Muscle layer of duodenum (tissue), 2 donors: ENCODE measurements around the gene GRM7.

Experiments
- H3K27ac ChIP-seq: one replicate; pipeline ENCODE4 v1.7.0; 2013; ENCODE audit warnings: mild to moderate bottlenecking, low read length
- H3K27me3 ChIP-seq: one replicate; pipeline ENCODE4 v1.7.0; 2013; ENCODE audit warnings: low read depth, mild to moderate bottlenecking, control low read depth, low read length
- H3K36me3 ChIP-seq, 2 donors: one replicate each; pipeline ENCODE4 v1.7.0; 2013; ENCODE audit warnings: low read length in 2 of 2, control low read depth in 1 of 2, mild to moderate bottlenecking in 1 of 2; ENCODE audit not compliant: insufficient read depth in 2 of 2, control insufficient read depth in 1 of 2
- H3K4me1 ChIP-seq, 2 donors: one replicate each; pipeline ENCODE4 v1.7.0; 2013; ENCODE audit warnings: low read length in 2 of 2, mild to moderate bottlenecking in 2 of 2, control low read depth in 1 of 2, moderate library complexity in 1 of 2; ENCODE audit not compliant: insufficient read depth in 2 of 2, control insufficient read depth in 1 of 2
- H3K4me3 ChIP-seq, 2 donors: one replicate each; pipeline ENCODE4 v1.7.0; 2013; ENCODE audit warnings: low read length in 2 of 2, low read depth in 1 of 2, mild to moderate bottlenecking in 1 of 2
- H3K9me3 ChIP-seq, 2 donors: one replicate each; pipeline ENCODE4 v1.7.0; 2013; ENCODE audit warnings: low read length in 2 of 2, control low read depth in 1 of 2, mild to moderate bottlenecking in 1 of 2; ENCODE audit not compliant: control insufficient read depth in 1 of 2
- donor health status: healthy.

The GRM7 gene

DNA sequence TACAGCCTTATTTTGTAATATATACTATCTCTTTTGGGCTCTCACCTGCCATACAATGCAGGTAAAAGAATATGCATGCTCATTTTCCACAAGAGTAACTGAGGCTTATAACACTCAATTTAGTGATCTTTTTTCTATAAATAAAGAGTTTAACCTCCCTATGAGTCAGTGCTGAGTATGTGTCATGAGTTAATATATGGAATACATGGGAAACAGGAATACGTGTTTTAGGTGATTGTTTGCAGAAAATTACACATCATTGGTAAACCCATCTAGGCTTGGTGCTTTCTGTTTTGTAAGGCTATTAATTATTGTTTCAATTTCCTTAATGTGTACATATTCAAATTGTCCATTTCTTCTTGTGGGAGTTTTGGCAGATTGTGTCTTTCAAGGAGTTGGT lies 411.3 kb downstream of the GRM7 start:
- H3K4me1 ChIP-seq, result no peaks in the 10 kb centered on the region
- H3K4me3 ChIP-seq, result no peak overlapping the region

DNA sequence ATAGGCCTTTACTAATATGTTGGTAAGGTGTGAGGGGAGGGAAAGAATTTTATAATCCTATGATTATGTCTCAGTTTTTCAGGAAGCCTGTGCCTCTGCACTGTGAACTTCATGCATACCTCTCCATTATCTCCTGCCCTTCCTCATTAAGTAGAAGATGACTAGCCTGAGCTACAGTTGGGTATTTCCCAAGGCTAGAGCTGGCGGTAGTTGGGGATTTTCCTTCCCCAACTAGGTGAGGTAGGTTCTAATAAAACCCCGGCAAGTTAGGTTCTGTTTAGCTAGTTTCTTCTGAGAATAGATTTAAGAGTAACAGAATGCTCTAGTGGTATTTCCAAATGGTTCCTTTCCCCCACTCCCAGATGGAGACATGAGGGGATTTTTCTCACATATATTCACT lies 414.5 kb downstream of the GRM7 start:
- Histone ChIP-seq H3K9me3 (no peaks in the 10 kb centered on the region), H3K4me1 (no peaks in the 10 kb centered on the region), H3K27me3 (no peaks in the 10 kb centered on the region), H3K27ac (no peak overlapping the region), H3K4me3 (no peak overlapping the region), H3K36me3 (no peaks in the 10 kb centered on the region)

More for the DNA sequence above, 411.3 kb downstream of the GRM7 start:
- H3K36me3 ChIP-seq, result no peaks in the 10 kb centered on the region
- H3K27me3 ChIP-seq, result no peaks in the 10 kb centered on the region
- H3K27ac ChIP-seq, result no peak overlapping the region
- no peaks in the 10 kb centered on the region for H3K9me3 ChIP-seq

DNA sequence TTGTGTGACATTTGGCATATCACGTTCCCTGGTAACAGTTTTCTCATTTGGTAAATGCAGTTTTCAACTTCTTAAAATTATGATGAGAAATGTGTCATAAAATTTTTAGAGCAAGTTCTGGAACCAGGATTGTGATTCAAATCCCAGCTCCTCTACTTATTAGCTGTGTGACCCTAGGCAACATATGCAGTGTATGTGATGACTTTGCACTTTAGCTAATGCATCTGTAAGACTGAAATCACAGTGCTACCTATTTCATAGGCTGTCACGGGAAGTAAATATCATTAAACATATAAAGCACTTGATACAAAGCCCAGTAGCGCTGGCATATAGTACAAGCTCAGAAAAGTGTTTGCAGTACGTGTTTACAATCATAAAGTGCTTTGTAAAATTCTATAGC lies 419.4 kb downstream of the GRM7 start:
- Histone ChIP-seq H3K4me3 (no peak overlapping the region), H3K27ac (no peak overlapping the region), H3K4me1 (no peaks in the 10 kb centered on the region), H3K9me3 (no peaks in the 10 kb centered on the region), H3K36me3 (no peaks in the 10 kb centered on the region), H3K27me3 (no peaks in the 10 kb centered on the region)

DNA sequence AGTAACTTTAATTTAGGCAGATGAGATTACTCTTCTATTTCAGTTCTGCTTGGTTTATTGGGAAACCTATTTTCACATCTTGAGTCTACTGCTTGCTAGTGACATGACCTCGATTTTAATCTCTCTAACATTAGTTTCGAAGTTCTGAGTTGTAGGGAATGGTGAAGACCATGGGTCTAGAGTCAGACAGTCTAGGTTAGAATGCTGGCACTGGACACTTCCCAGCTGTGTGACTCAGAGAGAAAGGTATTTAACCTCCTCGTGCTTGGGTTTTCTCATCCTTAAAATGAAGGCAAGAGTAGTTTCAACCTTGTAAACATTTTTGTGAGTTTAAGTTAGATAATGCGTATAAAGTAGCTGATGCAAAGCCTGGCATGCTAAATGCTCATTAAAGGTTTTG lies 422.1 kb downstream of the GRM7 start:
- no peaks in the 10 kb centered on the region for H3K4me1 ChIP-seq
- H3K9me3 ChIP-seq, result no peaks in the 10 kb centered on the region
- no peak overlapping the region for H3K4me3 ChIP-seq
- H3K27me3 ChIP-seq, result no peaks in the 10 kb centered on the region
- no peak overlapping the region for H3K27ac ChIP-seq
- H3K36me3 ChIP-seq, result no peaks in the 10 kb centered on the region

DNA sequence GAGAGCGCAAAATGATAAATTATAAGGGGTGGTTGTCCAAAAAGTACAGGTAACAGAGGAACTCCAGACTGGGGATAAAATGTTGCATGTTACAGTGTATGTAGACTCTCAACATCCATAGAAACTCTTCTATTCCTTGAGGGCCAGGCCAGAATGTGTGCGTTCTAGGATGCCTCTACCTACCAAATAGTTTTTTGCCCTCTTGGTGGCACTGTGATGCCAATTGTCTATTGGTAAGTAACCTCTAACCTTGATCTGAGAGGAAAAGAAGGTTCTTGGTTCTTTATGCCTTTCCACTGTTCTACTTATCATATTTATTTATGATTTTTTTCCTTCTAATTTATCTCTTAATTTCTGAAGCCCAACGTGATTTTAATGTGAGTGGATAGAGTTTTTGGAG lies 424.6 kb downstream of the GRM7 start:
- Histone ChIP-seq H3K4me1 (no peaks in the 10 kb centered on the region), H3K9me3 (no peaks in the 10 kb centered on the region), H3K27me3 (no peaks in the 10 kb centered on the region), H3K4me3 (no peak overlapping the region), H3K36me3 (no peaks in the 10 kb centered on the region), H3K27ac (no peak overlapping the region)

- Histone ChIP-seq H3K27me3 (no peaks in the 10 kb centered on the region), H3K27ac (no peak overlapping the region), H3K4me1 (no peaks in the 10 kb centered on the region), H3K4me3 (no peak overlapping the region), H3K36me3 (no peaks in the 10 kb centered on the region), H3K9me3 (no peaks in the 10 kb centered on the region)
These were observed 427.2 kb downstream of the GRM7 start for GRCh38 chr3:7288133-7288532.

- H3K27ac ChIP-seq, result no peak overlapping the region
- no peaks in the 10 kb centered on the region for H3K9me3 ChIP-seq
- H3K36me3 ChIP-seq, result no peaks in the 10 kb centered on the region
- no peaks in the 10 kb centered on the region for H3K27me3 ChIP-seq
- H3K4me3 ChIP-seq, result no peak overlapping the region
- no peaks in the 10 kb centered on the region for H3K4me1 ChIP-seq
These were observed 428.2 kb downstream of the GRM7 start for GRCh38 chr3:7289121-7289520.

GRCh38 chr3:7290077-7290825 lies 429.3 kb downstream of the GRM7 start:
- no peaks in the 10 kb centered on the region for H3K27me3 ChIP-seq
- no peak overlapping the region for H3K4me3 ChIP-seq
- no peak overlapping the region for H3K27ac ChIP-seq

GRCh38 chr3:7292362-7292761 lies 431.4 kb downstream of the GRM7 start:
- Histone ChIP-seq H3K4me3 (no peak overlapping the region), H3K36me3 (no peaks in the 10 kb centered on the region), H3K4me1 (no peaks in the 10 kb centered on the region), H3K9me3 (no peaks in the 10 kb centered on the region), H3K27ac (no peak overlapping the region), H3K27me3 (no peaks in the 10 kb centered on the region)

More at GRCh38 chr3:7290077-7290825, 429.3 kb downstream of the GRM7 start:
- no peaks in the 10 kb centered on the region for H3K4me1 ChIP-seq
- no peaks in the 10 kb centered on the region for H3K36me3 ChIP-seq
- no peaks in the 10 kb centered on the region for H3K9me3 ChIP-seq

- Histone ChIP-seq H3K36me3 (no peaks in the 10 kb centered on the region), H3K27me3 (no peaks in the 10 kb centered on the region), H3K4me1 (no peaks in the 10 kb centered on the region), H3K9me3 (no peaks in the 10 kb centered on the region), H3K27ac (no peak overlapping the region), H3K4me3 (no peak overlapping the region)
These were observed 432.4 kb downstream of the GRM7 start for GRCh38 chr3:7293286-7293685.

- Histone ChIP-seq H3K4me1 (peaks cover 0 to 10% of the 10 kb centered on the region in 2 donors), H3K4me3 (no peak overlapping the region), H3K36me3 (no peaks in the 10 kb centered on the region), H3K9me3 (peaks cover 0 to 3% of the 10 kb centered on the region in 2 donors), H3K27me3 (no peaks in the 10 kb centered on the region), H3K27ac (no peak overlapping the region)
These were observed 444.6 kb downstream of the GRM7 start for GRCh38 chr3:7305561-7305960.

DNA sequence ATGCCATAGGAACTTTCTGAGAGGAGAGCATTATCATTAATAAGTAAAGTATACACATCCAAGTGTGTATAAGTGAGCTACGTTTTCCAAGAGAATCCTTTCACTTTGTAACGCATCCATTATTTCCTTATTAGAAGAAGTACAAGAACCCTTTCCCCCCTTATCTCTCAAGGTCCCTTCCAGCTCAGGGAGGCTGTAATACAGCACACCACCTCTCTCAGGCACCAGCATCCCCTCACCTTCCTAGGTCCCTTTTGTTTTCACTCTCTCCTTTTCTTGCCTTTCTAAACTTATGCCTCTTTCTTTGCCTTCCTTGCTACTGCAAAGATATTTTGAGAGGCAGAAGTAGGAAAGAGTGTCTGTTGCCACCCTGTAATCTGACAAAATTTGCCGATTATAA lies 446.0 kb downstream of the GRM7 start:
- Histone ChIP-seq H3K27ac (no peak overlapping the region), H3K36me3 (no peaks in the 10 kb centered on the region), H3K4me1 (peaks cover 0 to 10% of the 10 kb centered on the region in 2 donors), H3K4me3 (no peak overlapping the region), H3K9me3 (peaks cover 0 to 3% of the 10 kb centered on the region in 2 donors), H3K27me3 (no peaks in the 10 kb centered on the region)
